Measurements from ENCODE around the gene LBH. TPM values are rescaled to one million over a fixed set of nuclear protein-coding genes. Genes with fewer than 3 reads are reported as not detected.

The LBH gene
- total RNA-seq, 4 donors from 2014 or later: 104 to 206 (median 126) TPM

DNA sequence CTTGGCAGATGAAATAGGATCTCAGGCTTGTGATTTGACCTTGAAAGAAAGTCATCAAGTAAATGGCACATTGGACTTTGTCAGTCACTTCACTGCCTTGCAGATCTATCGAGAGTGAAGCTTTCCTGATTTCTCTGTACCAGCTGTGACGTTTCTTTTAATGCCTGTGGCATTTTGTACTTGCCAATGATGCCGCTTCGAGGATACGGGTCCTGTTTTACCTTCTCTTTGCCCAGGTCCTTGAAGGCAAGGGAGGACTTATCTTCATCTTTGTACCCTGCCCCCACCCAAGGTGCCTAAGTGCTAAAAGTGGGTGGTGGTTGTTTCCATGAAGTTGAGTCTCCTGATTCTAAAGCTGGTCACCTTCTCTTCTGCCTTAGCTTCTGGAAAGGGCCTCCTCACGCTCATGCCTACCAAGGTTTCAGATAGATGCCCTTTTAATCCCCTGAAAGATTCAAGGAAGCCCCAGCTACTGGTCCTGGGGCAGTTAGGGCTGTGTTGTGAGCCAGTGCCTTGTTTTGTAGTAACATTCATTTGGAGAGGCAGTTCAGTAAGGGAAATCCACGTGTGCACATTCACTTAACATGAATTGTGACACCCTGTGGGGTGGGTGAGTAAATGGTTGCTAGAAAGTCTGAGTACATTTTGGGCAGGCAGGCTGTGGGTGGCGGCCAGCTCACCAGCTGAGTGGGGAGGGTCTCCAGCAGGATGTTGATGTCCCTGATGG lies 6.1 kb downstream of the LBH start:
- whole genome bisulfite sequencing, 2 donors: 78 to 85% methylated on average over 7 to 8 of the region's 8 CpGs
- Histone ChIP-seq H3K9me3 (no peaks in the 10 kb centered on the region), H3K27ac (peak overlapping the region; percentile 31 to 99 (median 47)), H3K4me3 (replicated peaks in 1 of 3) (no peak overlapping the region), H3K4me1 (peaks cover 36 to 72% of the 10 kb centered on the region in 2 donors), H3K27me3 (no peaks in the 10 kb centered on the region), H3K36me3 (peaks cover 4 to 28% of the 10 kb centered on the region in 2 donors)
- DNase-seq: no peak
- intact Hi-C loops (cut with DNase I): loop anchor here (10.0 kb wide), 1 partner anchor 107 kb away; no protein-coding TSS in a partner anchor
- no peak for TF ChIP-seq POLR2A (IDR thresholded peaks at IDR 0.05)
- TF ChIP-seq, protein P1, sequence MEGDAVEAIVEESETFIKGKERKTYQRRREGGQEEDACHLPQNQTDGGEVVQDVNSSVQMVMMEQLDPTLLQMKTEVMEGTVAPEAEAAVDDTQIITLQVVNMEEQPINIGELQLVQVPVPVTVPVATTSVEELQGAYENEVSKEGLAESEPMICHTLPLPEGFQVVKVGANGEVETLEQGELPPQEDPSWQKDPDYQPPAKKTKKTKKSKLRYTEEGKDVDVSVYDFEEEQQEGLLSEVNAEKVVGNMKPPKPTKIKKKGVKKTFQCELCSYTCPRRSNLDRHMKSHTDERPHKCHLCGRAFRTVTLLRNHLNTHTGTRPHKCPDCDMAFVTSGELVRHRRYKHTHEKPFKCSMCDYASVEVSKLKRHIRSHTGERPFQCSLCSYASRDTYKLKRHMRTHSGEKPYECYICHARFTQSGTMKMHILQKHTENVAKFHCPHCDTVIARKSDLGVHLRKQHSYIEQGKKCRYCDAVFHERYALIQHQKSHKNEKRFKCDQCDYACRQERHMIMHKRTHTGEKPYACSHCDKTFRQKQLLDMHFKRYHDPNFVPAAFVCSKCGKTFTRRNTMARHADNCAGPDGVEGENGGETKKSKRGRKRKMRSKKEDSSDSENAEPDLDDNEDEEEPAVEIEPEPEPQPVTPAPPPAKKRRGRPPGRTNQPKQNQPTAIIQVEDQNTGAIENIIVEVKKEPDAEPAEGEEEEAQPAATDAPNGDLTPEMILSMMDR (IDR thresholded peaks at IDR 0.05): no peak

DNA sequence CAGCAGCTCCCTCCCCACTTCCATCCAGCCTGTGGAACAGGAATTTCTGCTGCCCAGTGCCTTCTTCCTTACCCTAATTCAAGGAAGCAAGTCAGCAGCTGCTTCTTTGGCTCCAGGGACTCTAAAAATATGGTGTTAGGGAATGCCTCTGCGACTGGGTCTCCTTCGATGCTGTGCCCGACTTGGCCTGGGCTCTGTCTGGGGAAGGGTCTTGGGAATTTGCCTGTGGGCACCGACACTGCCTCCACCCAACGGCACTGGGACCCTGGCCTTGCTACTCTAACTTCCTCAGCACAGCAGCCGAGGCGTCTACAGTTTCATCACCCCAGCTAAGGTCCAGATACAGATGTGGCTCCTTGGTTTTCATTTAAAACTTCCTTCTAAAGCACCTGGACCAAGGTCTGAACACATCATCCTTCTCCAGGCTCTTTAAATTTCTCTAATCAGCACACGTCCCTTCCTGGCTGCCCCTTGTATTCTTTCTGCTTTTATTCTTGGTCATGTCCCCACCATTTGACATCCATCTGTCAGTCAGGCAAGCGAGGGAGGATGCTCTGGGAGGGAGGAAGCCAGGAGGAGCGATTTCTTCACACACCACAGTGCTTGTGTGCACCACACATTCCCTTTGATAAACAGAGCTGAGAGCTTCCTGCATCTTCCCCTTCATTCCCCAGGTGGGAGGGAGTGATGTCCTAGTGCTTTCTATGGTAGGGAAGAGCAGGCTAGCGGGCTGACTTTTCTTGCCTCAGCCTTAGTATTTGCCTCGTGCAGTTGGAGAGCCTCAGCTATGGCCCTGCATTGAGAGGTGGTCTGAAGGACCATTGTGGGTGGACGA lies 6.8 kb downstream of the LBH start:
- H3K27me3 ChIP-seq: no peaks in the 10 kb centered on the region
- no peaks in the 10 kb centered on the region for H3K9me3 ChIP-seq
- peaks cover 4 to 28% of the 10 kb centered on the region in 2 donors for H3K36me3 ChIP-seq
- H3K27ac ChIP-seq: peak overlapping the region; percentile 31 to 99 (median 47)
- intact Hi-C loops (cut with DNase I): loop anchor here (10.0 kb wide), 1 partner anchor 107 kb away; no protein-coding TSS in a partner anchor
- DNase-seq: no peak
- H3K4me1 ChIP-seq: peaks cover 32 to 77% of the 10 kb centered on the region in 2 donors
- H3K4me3 ChIP-seq (replicated peaks in 1 of 3): no peak overlapping the region
- WGBS, 2 donors: 86 to 89% methylated on average over 13 of the region's 13 CpGs
- no peak for TF ChIP-seq POLR2A (IDR thresholded peaks at IDR 0.05)
- TF ChIP-seq, protein P1 (IDR thresholded peaks at IDR 0.05): no peak

DNA sequence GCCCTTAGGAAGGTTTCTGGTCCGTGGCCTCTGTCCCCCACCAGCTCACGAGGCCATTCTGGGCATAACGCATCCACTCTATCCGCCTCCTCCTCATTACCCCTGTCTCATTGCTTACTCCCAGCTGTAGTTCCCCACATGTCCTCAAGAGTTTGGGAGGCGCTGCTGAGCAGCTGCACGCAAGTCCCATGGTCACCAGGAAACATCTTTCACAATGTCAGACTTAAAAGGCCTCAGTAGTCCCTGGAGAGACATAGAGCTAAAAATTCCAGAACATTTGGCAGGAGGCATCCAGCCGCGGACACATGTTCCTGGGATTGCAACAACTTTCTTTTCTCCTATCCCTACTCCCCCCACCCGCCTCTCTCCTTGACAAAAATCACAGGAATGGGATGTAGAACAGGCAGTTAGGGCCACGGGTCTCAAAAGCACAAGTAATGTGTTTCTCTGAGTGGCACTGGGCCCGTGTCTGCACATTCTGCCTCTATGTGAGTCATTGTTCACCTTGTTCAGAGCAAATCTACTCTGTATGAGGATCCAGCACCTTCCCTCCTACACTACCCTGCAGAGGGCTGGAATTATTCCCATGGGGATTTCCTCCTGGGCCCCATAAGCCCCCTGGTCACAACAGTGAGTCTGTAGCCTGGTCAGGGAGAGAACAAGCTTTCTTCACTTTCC lies 8.1 kb downstream of the LBH start:
- peaks cover 21 to 79% of the 10 kb centered on the region in 2 donors for H3K4me1 ChIP-seq
- peak; percentile 58 for DNase-seq
- H3K27ac ChIP-seq: peak overlapping the region; percentile 33 to 66 (median 53)
- H3K9me3 ChIP-seq: no peaks in the 10 kb centered on the region
- TF ChIP-seq, protein P1 (IDR thresholded peaks at IDR 0.05): peak; percentile 63 to 94 (median 82)
- no peak for TF ChIP-seq POLR2A (IDR thresholded peaks at IDR 0.05)
- 55 to 69% methylated on average over 11 of the region's 11 CpGs for WGBS, 2 donors
- intact Hi-C loops (cut with DNase I): loop anchor here (10.0 kb wide), 1 partner anchor 105 kb away; no protein-coding TSS in a partner anchor
- no peaks in the 10 kb centered on the region for H3K27me3 ChIP-seq
- no peak overlapping the region for H3K4me3 ChIP-seq (replicated peaks in 1 of 3)
- H3K36me3 ChIP-seq: peaks cover 4 to 28% of the 10 kb centered on the region in 2 donors

DNA sequence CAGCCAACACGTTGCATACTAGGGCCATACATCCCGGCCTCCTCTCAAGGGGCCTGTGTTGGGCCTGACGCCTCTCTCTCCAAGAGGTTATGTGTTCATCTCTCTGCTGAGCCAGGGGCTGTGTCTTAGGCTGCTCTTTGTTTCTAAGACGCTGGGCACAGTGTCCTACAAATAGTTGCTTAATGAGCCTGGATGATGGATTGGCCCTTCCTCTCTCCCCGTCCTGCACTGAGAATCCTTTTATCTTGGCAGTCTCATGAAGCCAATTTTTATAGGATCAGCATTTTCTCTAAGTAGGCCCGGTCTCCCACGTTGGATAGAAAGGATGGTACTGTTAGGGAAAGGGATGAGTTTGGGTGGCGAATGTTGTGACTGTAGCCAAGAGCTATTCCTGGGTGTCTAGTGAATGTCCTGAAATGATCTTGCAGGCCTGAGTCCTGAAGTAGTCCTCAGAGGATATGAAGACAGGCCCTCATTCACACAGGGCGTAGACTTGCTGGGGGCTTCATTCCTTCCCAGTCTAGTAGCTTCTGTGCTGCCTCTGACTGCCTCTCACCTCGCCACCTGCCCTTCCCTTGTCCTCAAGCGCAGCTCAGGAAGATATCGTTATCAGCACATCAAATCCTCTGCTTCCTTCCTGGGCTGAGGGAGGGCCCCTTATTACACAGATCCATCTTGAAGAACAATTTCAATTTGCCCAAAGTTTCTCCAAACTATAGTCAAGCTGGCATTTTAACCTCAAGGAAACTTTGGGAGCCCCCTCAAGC lies 8.8 kb downstream of the LBH start:
- WGBS, 2 donors: 81 to 83% methylated on average over 12 of the region's 12 CpGs
- Histone ChIP-seq H3K4me1 (peaks cover 13 to 76% of the 10 kb centered on the region in 2 donors), H3K36me3 (peaks cover 4 to 22% of the 10 kb centered on the region in 2 donors), H3K4me3 (replicated peaks in 1 of 3) (no peak overlapping the region), H3K27me3 (no peaks in the 10 kb centered on the region), H3K9me3 (no peaks in the 10 kb centered on the region), H3K27ac (peak overlapping the region; percentile 33 to 66 (median 52))
- TF ChIP-seq, protein P1 (IDR thresholded peaks at IDR 0.05): no peak
- TF ChIP-seq POLR2A (IDR thresholded peaks at IDR 0.05): no peak
- no peak for DNase-seq
- intact Hi-C loops (cut with DNase I): loop anchor here (10.0 kb wide), 1 partner anchor 105 kb away; no protein-coding TSS in a partner anchor

Data from thyroid gland (tissue), 4 donors.